Ascending aorta (tissue), 2 donors: ENCODE results near the gene TMPRSS2. TPM values are rescaled to one million over a fixed set of nuclear protein-coding genes. Genes with fewer than 3 reads are reported as not detected.

Experiments
- DNase-seq, 2 donors: peaks; one replicate each; pipeline ENCODE4 v3.0.0-alpha.2; 2019; ENCODE audit warnings: low spot score in 2 of 2
- H3K27ac ChIP-seq, 2 donors: fragments of 200-600 bp; sonication (generic); one replicate each; pipeline ENCODE4 v1.5.1; 2016 to 2017; ENCODE audit warnings: mild to moderate bottlenecking in 1 of 2
- H3K27me3 ChIP-seq: fragments of 200-600 bp; sonication (generic); one replicate; pipeline ENCODE4 v1.5.1; 2017
- H3K36me3 ChIP-seq, 2 donors: fragments of 200-600 bp; sonication (generic); one replicate each; pipeline ENCODE4 v1.5.1; 2016
- H3K4me1 ChIP-seq, 2 donors: fragments of 200-600 bp; sonication (generic); one replicate each; pipeline ENCODE4 v1.5.1; 2016 to 2017; ENCODE audit warnings: mild to moderate bottlenecking in 1 of 2
- H3K4me3 ChIP-seq, 2 donors: fragments of 200-600 bp; sonication (generic); one replicate each; pipeline ENCODE4 v1.5.1; 2016 to 2017; ENCODE audit warnings: mild to moderate bottlenecking in 1 of 2
- H3K9me3 ChIP-seq, 2 donors: fragments of 200-600 bp; sonication (generic); one replicate each; pipeline ENCODE4 v1.5.1; 2016
- intact Hi-C: fragments of 100-400 bp; cut with DNase I; formaldehyde crosslinking; loops from one replicate; pipeline ENCODE4 v1.15.1; 2023
- total RNA-seq: library from RNA; depleted of rRNA; stranded (reverse); fragments of >200 nt; gene quantifications from one replicate; pipeline ENCODE4 v1.1.0, GENCODE V29; 2016
- TF ChIP-seq, protein P1 (sequence below), 3 experiments: fragments of 200-600 bp in 2 of 3; fragments of 450-650 bp in 1 of 3; sonication (generic) in 2 of 3; IDR thresholded peaks; one replicate each; pipeline ENCODE4 v1.5.1; 2016 to 2019; ENCODE audit warnings: antibody characterized with exemption in 3 of 3, mild to moderate bottlenecking in 1 of 3, moderate library complexity in 1 of 3

Gene TMPRSS2
- total RNA-seq, 1 donor from 2014 or later, result not detected

DNA sequence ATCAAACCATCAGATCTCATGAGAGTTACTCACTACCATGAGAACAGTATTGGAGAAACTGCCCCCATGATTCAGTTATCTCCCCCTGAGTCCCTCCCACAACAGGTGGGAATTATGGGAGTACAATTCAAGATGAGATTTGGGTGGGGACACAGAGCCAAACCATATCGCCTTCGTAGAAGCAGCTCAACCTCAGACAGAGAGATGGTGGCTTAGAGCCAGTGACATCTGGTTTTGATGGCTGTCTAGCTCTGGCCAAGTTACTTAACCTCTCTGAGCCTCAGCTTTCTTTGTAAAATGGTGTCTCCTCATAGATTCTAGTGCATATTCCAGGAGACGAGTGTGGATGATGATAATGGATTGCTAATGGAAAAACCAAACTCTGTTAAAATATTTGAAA lies 54.8 kb downstream of the TMPRSS2 start:
- Histone ChIP-seq H3K36me3 (peaks cover 37 to 58% of the 10 kb centered on the region in 2 donors), H3K27ac (no peak overlapping the region), H3K4me1 (no peaks in the 10 kb centered on the region), H3K27me3 (no peaks in the 10 kb centered on the region), H3K9me3 (no peaks in the 10 kb centered on the region), H3K4me3 (no peak overlapping the region)
- TF ChIP-seq, protein P1, sequence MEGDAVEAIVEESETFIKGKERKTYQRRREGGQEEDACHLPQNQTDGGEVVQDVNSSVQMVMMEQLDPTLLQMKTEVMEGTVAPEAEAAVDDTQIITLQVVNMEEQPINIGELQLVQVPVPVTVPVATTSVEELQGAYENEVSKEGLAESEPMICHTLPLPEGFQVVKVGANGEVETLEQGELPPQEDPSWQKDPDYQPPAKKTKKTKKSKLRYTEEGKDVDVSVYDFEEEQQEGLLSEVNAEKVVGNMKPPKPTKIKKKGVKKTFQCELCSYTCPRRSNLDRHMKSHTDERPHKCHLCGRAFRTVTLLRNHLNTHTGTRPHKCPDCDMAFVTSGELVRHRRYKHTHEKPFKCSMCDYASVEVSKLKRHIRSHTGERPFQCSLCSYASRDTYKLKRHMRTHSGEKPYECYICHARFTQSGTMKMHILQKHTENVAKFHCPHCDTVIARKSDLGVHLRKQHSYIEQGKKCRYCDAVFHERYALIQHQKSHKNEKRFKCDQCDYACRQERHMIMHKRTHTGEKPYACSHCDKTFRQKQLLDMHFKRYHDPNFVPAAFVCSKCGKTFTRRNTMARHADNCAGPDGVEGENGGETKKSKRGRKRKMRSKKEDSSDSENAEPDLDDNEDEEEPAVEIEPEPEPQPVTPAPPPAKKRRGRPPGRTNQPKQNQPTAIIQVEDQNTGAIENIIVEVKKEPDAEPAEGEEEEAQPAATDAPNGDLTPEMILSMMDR (IDR thresholded peaks at IDR 0.05), result no peak
- DNase-seq, result no peak
- intact Hi-C loops, result no loop called here

DNA sequence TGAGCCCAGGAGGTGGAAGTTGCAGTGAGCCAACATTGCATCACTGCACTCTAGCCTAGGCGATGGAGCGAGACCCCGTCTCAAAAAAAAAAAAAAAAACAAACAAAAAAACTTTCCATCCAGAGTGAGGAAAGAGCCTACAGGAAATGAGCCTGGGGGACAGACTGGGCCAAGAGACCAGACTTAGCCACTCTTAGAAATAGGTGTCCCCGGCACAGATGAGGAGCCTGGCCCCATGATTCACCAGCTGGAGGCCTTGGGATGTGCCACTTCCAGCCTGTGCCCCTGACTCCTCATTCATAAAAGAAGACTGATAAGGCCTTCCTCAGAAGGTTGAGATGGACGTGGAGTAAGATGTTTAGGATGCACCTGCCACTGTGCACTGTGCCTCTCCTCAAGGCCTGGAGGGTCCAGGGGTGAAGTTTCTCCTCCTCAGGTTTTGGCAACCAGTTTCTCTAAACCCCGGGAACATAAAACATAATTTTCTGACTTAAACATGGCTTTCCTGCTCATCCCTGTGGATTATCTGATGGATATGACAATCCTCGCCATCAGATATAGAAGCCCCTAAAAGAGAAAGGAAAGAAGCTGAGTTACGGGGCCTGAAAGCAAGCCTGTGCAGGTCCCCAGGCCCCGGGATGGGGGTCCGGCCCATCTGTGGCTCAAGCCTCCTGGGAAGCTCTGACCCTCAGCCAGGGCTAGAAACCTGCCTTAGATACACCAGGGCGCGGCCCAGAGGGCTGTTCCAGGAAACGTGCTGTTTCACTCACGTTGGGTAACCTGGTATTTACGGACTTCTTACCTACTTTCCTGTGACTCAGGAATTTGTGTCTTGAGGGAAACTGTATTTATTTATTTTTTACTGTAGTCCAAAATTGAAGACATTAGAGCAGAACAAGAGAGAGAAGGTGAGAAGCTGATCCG lies 55.9 kb downstream of the TMPRSS2 start:
- Histone ChIP-seq H3K27ac (no peak overlapping the region), H3K36me3 (peaks cover 37 to 60% of the 10 kb centered on the region in 2 donors), H3K9me3 (no peaks in the 10 kb centered on the region), H3K4me1 (no peaks in the 10 kb centered on the region), H3K27me3 (no peaks in the 10 kb centered on the region), H3K4me3 (no peak overlapping the region)
- TF ChIP-seq, protein P1 (IDR thresholded peaks at IDR 0.05), result no peak
- DNase-seq, result peak in 1 of 2 donors; percentile 43
- intact Hi-C loops, result no loop called here

DNA sequence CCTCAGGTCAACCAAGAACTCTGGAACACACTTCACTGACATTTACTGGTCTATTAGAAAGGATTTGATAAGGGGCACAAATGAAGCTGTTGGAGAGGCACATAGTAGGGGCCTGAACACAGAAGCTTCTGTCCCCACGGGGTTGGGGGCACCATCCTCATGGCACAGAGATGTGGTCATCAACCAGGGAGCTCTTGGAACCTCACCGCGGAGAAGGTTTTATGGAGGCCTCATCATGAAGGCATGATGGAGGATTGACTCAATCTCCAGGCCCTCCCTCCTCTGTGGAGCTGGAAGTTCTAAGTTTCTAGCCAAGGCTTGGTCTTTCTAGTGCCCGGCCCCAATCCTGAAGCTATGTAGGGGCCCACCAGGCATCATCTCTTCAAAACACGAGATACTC lies 58.3 kb downstream of the TMPRSS2 start:
- no peaks in the 10 kb centered on the region for H3K27me3 ChIP-seq
- H3K4me1 ChIP-seq, result no peaks in the 10 kb centered on the region
- H3K27ac ChIP-seq, result no peak overlapping the region
- no peak for DNase-seq
- H3K9me3 ChIP-seq, result no peaks in the 10 kb centered on the region
- peaks cover 44 to 64% of the 10 kb centered on the region in 2 donors for H3K36me3 ChIP-seq
- intact Hi-C loops, result no loop called here
- TF ChIP-seq, protein P1 (IDR thresholded peaks at IDR 0.05), result no peak
- H3K4me3 ChIP-seq, result no peak overlapping the region

DNA sequence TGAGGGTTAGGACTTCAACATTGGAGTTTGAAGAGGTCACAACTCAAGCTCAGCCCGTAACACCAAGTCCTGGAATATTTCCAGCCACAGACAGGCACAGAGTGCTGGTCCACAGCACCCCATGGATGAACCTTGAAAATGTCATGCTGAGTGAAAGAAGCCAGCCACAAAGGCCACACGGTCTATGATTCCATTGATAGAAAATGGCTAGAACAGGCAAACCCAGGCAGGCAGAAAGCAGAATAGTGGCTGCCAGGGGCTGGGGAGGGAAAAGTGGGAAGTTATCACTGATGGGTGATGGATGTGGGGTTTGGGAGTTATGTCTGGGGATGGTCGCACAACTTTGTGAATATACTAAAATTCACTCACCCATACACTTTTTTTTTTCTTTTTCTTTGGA lies 60.6 kb downstream of the TMPRSS2 start:
- Histone ChIP-seq H3K9me3 (no peaks in the 10 kb centered on the region), H3K4me3 (no peak overlapping the region), H3K27me3 (no peaks in the 10 kb centered on the region), H3K36me3 (peaks cover 40 to 65% of the 10 kb centered on the region in 2 donors), H3K4me1 (no peaks in the 10 kb centered on the region), H3K27ac (no peak overlapping the region)
- no peak for DNase-seq
- intact Hi-C loops, result no loop called here
- TF ChIP-seq, protein P1 (IDR thresholded peaks at IDR 0.05), result no peak

DNA sequence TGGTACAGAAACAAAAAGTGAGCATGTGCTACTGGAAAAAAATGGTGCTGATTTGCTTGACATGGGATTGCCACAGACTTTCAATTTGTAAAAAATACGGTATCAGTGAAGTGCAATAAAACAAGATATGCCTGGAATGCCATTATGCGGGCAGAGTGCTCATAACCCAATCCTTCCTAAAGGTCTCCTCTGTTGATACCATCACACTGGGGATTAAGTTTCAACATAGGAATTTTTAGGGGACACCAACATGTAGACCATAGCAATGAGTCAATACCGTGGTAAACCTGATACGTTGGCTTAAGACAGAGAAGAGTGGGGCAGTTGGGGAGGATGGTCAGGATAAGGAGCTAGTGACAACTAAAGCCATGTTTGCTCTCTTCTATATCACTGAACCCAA lies 61.4 kb downstream of the TMPRSS2 start:
- H3K4me3 ChIP-seq, result no peak overlapping the region
- H3K27me3 ChIP-seq, result no peaks in the 10 kb centered on the region
- no peak overlapping the region for H3K27ac ChIP-seq
- no peaks in the 10 kb centered on the region for H3K9me3 ChIP-seq
- peaks cover 39 to 69% of the 10 kb centered on the region in 2 donors for H3K36me3 ChIP-seq
- TF ChIP-seq, protein P1 (IDR thresholded peaks at IDR 0.05), result no peak
- DNase-seq, result no peak
- H3K4me1 ChIP-seq, result no peaks in the 10 kb centered on the region
- intact Hi-C loops, result no loop called here
